ENCODE data around the gene C1orf116.

The C1orf116 gene

GRCh38 chr1:207019661-207020060 lies 12.9 kb downstream of the C1orf116 start:
- ATAC-seq: no peak
- DNase-seq: no peak

- DNase-seq: no peak
- no peak for ATAC-seq
Observed at GRCh38 chr1:207019161-207019560, 13.4 kb downstream of the C1orf116 start.

- no peak for DNase-seq
- no peak for ATAC-seq
Observed at GRCh38 chr1:207018707-207019106, 13.8 kb downstream of the C1orf116 start.

GRCh38 chr1:207017615-207018559 lies 14.7 kb downstream of the C1orf116 start:
- ATAC-seq (no peak), DNase-seq (no peak)

- DNase-seq: no peak
- peak; percentile 56 for ATAC-seq
Observed at GRCh38 chr1:207015791-207016190, 16.8 kb downstream of the C1orf116 start.

GRCh38 chr1:207014728-207015127 lies 17.8 kb downstream of the C1orf116 start:
- ATAC-seq (no peak), DNase-seq (no peak)

GRCh38 chr1:207013321-207014085 lies 19.1 kb downstream of the C1orf116 start:
- ATAC-seq (no peak), DNase-seq (no peak)

- ATAC-seq (no peak), DNase-seq (no peak)
Observed at GRCh38 chr1:207010726-207011125, 21.8 kb downstream of the C1orf116 start.

- no peak for ATAC-seq
- no peak for DNase-seq
Observed at GRCh38 chr1:207009945-207010344, 22.6 kb downstream of the C1orf116 start.

- DNase-seq (no peak), ATAC-seq (no peak)
Observed at GRCh38 chr1:207009182-207009850, 23.2 kb downstream of the C1orf116 start.

- ATAC-seq (no peak), DNase-seq (no peak)
Observed at GRCh38 chr1:207007352-207008033, 25.1 kb downstream of the C1orf116 start.

GRCh38 chr1:207006914-207007313 lies 25.6 kb downstream of the C1orf116 start:
- ATAC-seq (no peak), DNase-seq (no peak)

- DNase-seq: no peak
- ATAC-seq: no peak
Observed at GRCh38 chr1:207006083-207006482, 26.5 kb downstream of the C1orf116 start.

GRCh38 chr1:207004931-207005830 lies 27.4 kb downstream of the C1orf116 start:
- peak; percentile 50 for DNase-seq
- ATAC-seq: peak; percentile 61

GRCh38 chr1:207003210-207003609 lies 29.3 kb downstream of the C1orf116 start:
- no peak for DNase-seq
- no peak for ATAC-seq

GRCh38 chr1:207002724-207003146 lies 29.8 kb downstream of the C1orf116 start:
- no peak for ATAC-seq
- no peak for DNase-seq

GRCh38 chr1:207001492-207002245 lies 30.9 kb downstream of the C1orf116 start:
- ATAC-seq (no peak), DNase-seq (no peak)

- DNase-seq: no peak
- no peak for ATAC-seq
Observed at GRCh38 chr1:207000651-207001291, 31.8 kb downstream of the C1orf116 start.

GRCh38 chr1:206998816-206999215 lies 33.7 kb downstream of the C1orf116 start:
- DNase-seq: no peak
- ATAC-seq: no peak

GRCh38 chr1:206992790-206993189 lies 39.8 kb downstream of the C1orf116 start:
- ATAC-seq: no peak
- no peak for DNase-seq
